T47D (cell line): ENCODE results near the gene PCID2.

Experiments
- DNase-seq, 2 experiments: peaks; one replicate each; pipeline versions ENCODE4 v3.0.0 to v3.0.0-alpha.2; 2011 to 2012; ENCODE audit warnings: low read depth in 1 of 2, low spot score in 1 of 2
- JUND ChIP-seq: IDR thresholded peaks from 2 replicates; pipeline ENCODE4 v1.6.1; 2012; ENCODE audit warnings: low read depth
- in situ Hi-C: cut with HindIII; loops from 2 replicates; pipeline ENCODE4 v1.10.0; 2016; ENCODE audit warnings: low sequenced_read_pairs, low pct_unique_long_range_greater_than_20kb

Gene PCID2

GRCh38 chr13:113153810-113154748 lies 54.4 kb downstream of the PCID2 start:
- in situ Hi-C loops, result no loop called here
- TF ChIP-seq JUND, result no peak
- peak; percentile 69 to 83 for DNase-seq

- TF ChIP-seq JUND, result no peak
- DNase-seq, result peak in 1 of 2 experiments; percentile 28
- in situ Hi-C loops, result no loop called here
Measured at GRCh38 chr13:113152984-113153809, 55.3 kb downstream of the PCID2 start.

GRCh38 chr13:113152691-113152983 lies 55.8 kb downstream of the PCID2 start:
- no peak for TF ChIP-seq JUND
- no peak for DNase-seq
- in situ Hi-C loops, result no loop called here

- no peak for TF ChIP-seq JUND
- in situ Hi-C loops, result no loop called here
- DNase-seq, result no peak
Measured at GRCh38 chr13:113151745-113152690, 56.5 kb downstream of the PCID2 start.

GRCh38 chr13:113150550-113151365 lies 57.7 kb downstream of the PCID2 start:
- TF ChIP-seq JUND, result no peak
- DNase-seq, result no peak
- in situ Hi-C loops, result no loop called here

- no peak for DNase-seq
- in situ Hi-C loops, result no loop called here
- TF ChIP-seq JUND, result no peak
Measured at GRCh38 chr13:113149711-113150549, 58.5 kb downstream of the PCID2 start.

- TF ChIP-seq JUND, result no peak
- in situ Hi-C loops, result no loop called here
Measured at GRCh38 chr13:113148940-113149503, 59.4 kb downstream of the PCID2 start.

GRCh38 chr13:113148407-113148806 lies 60.1 kb downstream of the PCID2 start:
- no peak for DNase-seq
- in situ Hi-C loops, result no loop called here
- TF ChIP-seq JUND, result no peak

More at GRCh38 chr13:113148940-113149503, 59.4 kb downstream of the PCID2 start:
- DNase-seq, result no peak

GRCh38 chr13:113147206-113147605 lies 61.3 kb downstream of the PCID2 start:
- in situ Hi-C loops, result no loop called here
- TF ChIP-seq JUND, result no peak
- DNase-seq, result no peak

- in situ Hi-C loops, result no loop called here
- no peak for DNase-seq
- no peak for TF ChIP-seq JUND
Measured at GRCh38 chr13:113146750-113147149, 61.7 kb downstream of the PCID2 start.
